ENCODE measurements around the gene TINAGL1.
A peak's percentile ranks its signal among the peaks of the same experiment; 100 is the strongest.

The TINAGL1 gene

DNA sequence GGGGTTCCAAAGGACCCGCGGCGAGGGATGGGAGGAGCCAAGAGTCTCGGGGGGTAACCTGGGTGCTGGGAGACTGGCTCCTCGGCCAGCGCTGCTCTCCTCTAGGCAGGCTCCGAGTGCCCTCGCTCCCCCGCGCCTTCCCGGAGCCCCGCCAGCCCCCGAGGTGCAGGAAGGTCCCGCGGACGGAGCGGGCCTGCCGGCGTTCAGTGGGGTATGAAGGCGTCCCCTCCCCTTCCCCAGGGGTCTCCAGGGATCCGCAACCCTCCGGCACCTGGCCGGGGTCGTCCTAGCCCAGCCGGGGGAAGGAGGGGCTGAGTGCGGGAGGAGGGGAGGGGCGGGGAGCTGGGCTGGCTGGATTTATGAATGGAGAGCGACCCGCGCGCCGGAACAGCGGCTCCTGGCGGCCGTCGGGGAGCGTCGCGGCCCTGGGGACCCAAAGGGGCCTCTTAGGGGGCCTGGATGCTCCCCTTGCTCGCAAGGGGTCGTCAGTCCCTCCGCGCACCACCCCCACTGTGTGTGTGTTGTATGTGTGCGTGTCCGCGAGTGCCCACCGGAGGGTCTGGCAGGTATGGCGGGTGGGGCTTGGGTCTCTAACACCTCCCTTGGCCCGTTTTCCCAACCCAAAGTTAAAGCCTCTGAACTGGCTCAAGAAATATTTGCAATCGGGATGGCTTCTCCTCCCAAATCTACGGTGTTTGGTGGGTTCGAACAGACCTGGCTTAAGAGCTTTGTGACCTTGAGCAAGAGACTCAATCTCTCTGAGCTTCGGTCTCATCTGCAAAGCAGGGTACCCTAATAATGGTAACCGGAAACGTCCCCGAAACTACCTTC, 41.8 kb downstream of the TINAGL1 start:
- no peak for TF ChIP-seq ZFX (IDR thresholded peaks at IDR 0.05; ENCODE audit: borderline replicate concordance)
- peak; percentile 96 for TF ChIP-seq CTCF (IDR thresholded peaks at IDR 0.05)
- H3K27ac ChIP-seq: no peak overlapping the region

GRCh38 chr1:31618916-31619846, 42.9 kb downstream of the TINAGL1 start:
- no peak overlapping the region for H3K27ac ChIP-seq

GRCh38 chr1:31620631-31621497, 44.5 kb downstream of the TINAGL1 start:
- no peak for TF ChIP-seq ZFX (IDR thresholded peaks at IDR 0.05; ENCODE audit: borderline replicate concordance)
- no peak for TF ChIP-seq CTCF (IDR thresholded peaks at IDR 0.05)
- H3K27ac ChIP-seq: no peak overlapping the region

More at GRCh38 chr1:31618916-31619846, 42.9 kb downstream of the TINAGL1 start:
- no peak for TF ChIP-seq ZFX (IDR thresholded peaks at IDR 0.05; ENCODE audit: borderline replicate concordance)

- H3K27ac ChIP-seq: no peak overlapping the region
- no peak for TF ChIP-seq CTCF (IDR thresholded peaks at IDR 0.05)
Measured at GRCh38 chr1:31621498-31621820, 45.1 kb downstream of the TINAGL1 start.

GRCh38 chr1:31621847-31622730, 45.8 kb downstream of the TINAGL1 start:
- H3K27ac ChIP-seq: no peak overlapping the region
- TF ChIP-seq ZFX (IDR thresholded peaks at IDR 0.05; ENCODE audit: borderline replicate concordance) (no peak), CTCF (IDR thresholded peaks at IDR 0.05) (no peak)

DNA sequence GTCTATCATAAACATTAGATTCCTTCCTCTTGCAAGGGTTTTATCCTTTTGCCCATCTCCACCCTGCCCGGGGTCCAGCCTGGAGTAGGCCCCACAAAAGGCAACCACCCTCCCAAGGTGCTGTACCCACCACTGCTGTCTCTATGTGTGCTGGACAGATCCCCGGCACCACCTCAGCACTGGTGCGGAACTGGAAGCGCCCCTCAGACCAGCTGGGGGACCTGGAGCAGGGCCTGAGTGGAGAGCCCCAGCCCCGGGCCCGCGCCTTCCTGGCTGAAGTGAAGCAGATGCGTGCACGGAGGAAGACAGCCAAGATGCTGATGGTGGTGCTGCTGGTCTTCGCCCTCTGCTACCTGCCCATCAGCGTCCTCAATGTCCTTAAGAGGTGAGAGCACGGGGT, 47.0 kb downstream of the TINAGL1 start:
- TF ChIP-seq ZFX (IDR thresholded peaks at IDR 0.05; ENCODE audit: borderline replicate concordance) (no peak), CTCF (IDR thresholded peaks at IDR 0.05) (no peak)
- H3K27ac ChIP-seq: no peak overlapping the region

All from 22Rv1 (cell line).